ENCODE data around the gene CORO1C.

- TF ChIP-seq CTCF (IDR thresholded peaks at IDR 0.05) = no peak
- no peak for TF ChIP-seq EZH2phosphoT487 (IDR thresholded peaks at IDR 0.05)
Measured at GRCh38 chr12:108770963-108771362, 39.6 kb upstream of the CORO1C start.
